ENCODE measurements around the gene PKMYT1. TPM values are rescaled to one million over a fixed set of nuclear protein-coding genes. Genes with fewer than 3 reads are reported as not detected.

Gene PKMYT1
- total and polyA plus RNA-seq, 2 of the 4 experiments (the other 2 are of a cell fraction), result 1.8 to 14.9 TPM

- WGBS, 2 experiments (ENCODE audit: extremely low coverage in 2 of 2, insufficient read length in 1 of 2), result 89% methylated on average over 6 of the region's 19 CpGs; no CpG with 5 or more reads in 1 of the 2 experiments
- no peaks in the 10 kb centered on the region for H3K4me1 ChIP-seq (ENCODE audit: control insufficient read depth, insufficient read depth, low read length)
- ChIA-PET POLR2A (ENCODE audit: unreplicated experiment) (no interaction called here), CTCF (no interaction called here)
- no peak overlapping the region for H3K56ac ChIP-seq (ENCODE audit: extremely low read depth, insufficient read depth, low read length)
- no peaks in the 10 kb centered on the region for H3K79me1 ChIP-seq (ENCODE audit: low read depth in 1 of 2, low read length in 2 of 2)
- no peak overlapping the region for H3K23ac ChIP-seq (ENCODE audit: low read depth, low read length)
- H4K20me1 ChIP-seq (ENCODE audit: insufficient read depth, low read length), result 0 out of 2 replicates have a peak, but pooled peaks cover 8% of the 10 kb centered on the region
- H3K27me3 ChIP-seq (ENCODE audit: control insufficient read depth, insufficient read depth, low read length), result peaks cover 18% of the 10 kb centered on the region
- no peak overlapping the region for H3K18ac ChIP-seq (ENCODE audit: low read depth, low read length)
- ATAC-seq (ENCODE audit: low read depth) (no peak; the same call in 1 of the 2 replicates), DNase-seq (no peak)
- intact Hi-C loops (cut with micrococcal nuclease), result no loop called here
- in situ Hi-C loops (cut with MboI; ENCODE audit: low sequenced_read_pairs), result no loop called here
- H4K8ac ChIP-seq (ENCODE audit: low read depth in 2 of 2, low read length in 2 of 2), result no peak overlapping the region
- H4K5ac ChIP-seq (ENCODE audit: low read depth, low read length), result no peak overlapping the region
- TF ChIP-seq POLR2A (IDR thresholded peaks at IDR 0.05; ENCODE audit: low read depth, low read length) (no peak), MAFK (IDR thresholded peaks at IDR 0.05; ENCODE audit: low read depth, low read length) (no peak), USF2 (IDR thresholded peaks at IDR 0.05; ENCODE audit: low read depth, low read length) (no peak), RAD21 (IDR thresholded peaks at IDR 0.05; ENCODE audit: low read length) (no peak), CHD1 (IDR thresholded peaks at IDR 0.05; ENCODE audit: low read depth, low read length) (no peak), RFX5 (IDR thresholded peaks at IDR 0.05; ENCODE audit: low read depth, low read length) (no peak), CEBPB (IDR thresholded peaks at IDR 0.05; ENCODE audit: low read depth, low read length) (no peak), FOS (IDR thresholded peaks at IDR 0.05; ENCODE audit: low read depth, low read length) (no peak), CTCF (conservative IDR thresholded peaks at IDR 0.05; ENCODE audit: low read depth, low read length) (no peak), ELK1 (IDR thresholded peaks at IDR 0.05; ENCODE audit: borderline replicate concordance, low read depth, low read length) (no peak), MAZ (IDR thresholded peaks at IDR 0.05; ENCODE audit: borderline replicate concordance, low read depth, low read length) (no peak), BHLHE40 (IDR thresholded peaks at IDR 0.05; ENCODE audit: low read depth, low read length) (no peak), MXI1 (IDR thresholded peaks at IDR 0.05; ENCODE audit: borderline replicate concordance, low read depth, low read length) (no peak), NFE2L2 (IDR thresholded peaks at IDR 0.05; ENCODE audit: low read depth, low read length) (no peak)
- H3K27ac ChIP-seq (ENCODE audit: insufficient read depth, low read length), result no peak overlapping the region
- no peak overlapping the region for H2AK5ac ChIP-seq (ENCODE audit: low read depth, low read length)
- no peak overlapping the region for H2BK20ac ChIP-seq (ENCODE audit: low read depth, low read length)
- H3K4ac ChIP-seq (ENCODE audit: low read depth, low read length), result no peak overlapping the region
- H3K9me1 ChIP-seq (ENCODE audit: insufficient read depth, low read length), result 0 out of 2 replicates have a peak, but pooled peaks cover 3% of the 10 kb centered on the region
- no TSS peak for BruUV-seq (replicated peaks)
- no peak overlapping the region for H2BK15ac ChIP-seq (ENCODE audit: low read depth, low read length)
- no peak overlapping the region for H3K4me3 ChIP-seq (ENCODE audit: insufficient read depth, low read depth, low read length)
- H3K14ac ChIP-seq (replicated peaks; ENCODE audit: low read depth, low read length), result no peak overlapping the region
- H2AFZ ChIP-seq (replicated peaks; ENCODE audit: low read length, poor library complexity), result no peak overlapping the region
- dilution Hi-C loops (cut with HindIII; ENCODE audit: low sequenced_read_pairs, unreplicated experiment), result no loop called here
- no peaks in the 10 kb centered on the region for H3K9me3 ChIP-seq (ENCODE audit: control insufficient read depth, insufficient read depth, low read length)
- no peak overlapping the region for H2BK5ac ChIP-seq (ENCODE audit: low read depth, low read length, poor library complexity, severe bottlenecking)
- no peak overlapping the region for H3K4me2 ChIP-seq (ENCODE audit: low read depth, low read length)
- peaks cover 21% of the 10 kb centered on the region for H3K36me3 ChIP-seq (ENCODE audit: control insufficient read depth, insufficient read depth, low read length)
- no peak overlapping the region for H4K91ac ChIP-seq (ENCODE audit: insufficient read depth, low read depth, low read length)
- H3K9ac ChIP-seq (ENCODE audit: low read depth, low read length), result no peak overlapping the region
- H2BK120ac ChIP-seq (ENCODE audit: low read depth, low read length), result no peak overlapping the region
- no peak overlapping the region for H2AK9ac ChIP-seq (replicated peaks; ENCODE audit: low read depth, low read length, poor library complexity)
Observed at GRCh38 chr16:2949705-2950352, 30.4 kb downstream of the PKMYT1 start.
